Measurements from ENCODE around the gene CERS4. TPM values are rescaled to one million over a fixed set of nuclear protein-coding genes. Genes with fewer than 3 reads are reported as not detected.
A peak's percentile ranks its signal among the peaks of the same experiment; 100 is the strongest.
"Not testable (repeated sequence)": the region's sequence is repeated elsewhere in the genome, so short reads cannot be mapped to it uniquely, and the experiment has no call there.

CERS4 gene
- total RNA-seq, 4 donors from 2014 or later: 18.4 to 34.1 (median 26.6) TPM

DNA sequence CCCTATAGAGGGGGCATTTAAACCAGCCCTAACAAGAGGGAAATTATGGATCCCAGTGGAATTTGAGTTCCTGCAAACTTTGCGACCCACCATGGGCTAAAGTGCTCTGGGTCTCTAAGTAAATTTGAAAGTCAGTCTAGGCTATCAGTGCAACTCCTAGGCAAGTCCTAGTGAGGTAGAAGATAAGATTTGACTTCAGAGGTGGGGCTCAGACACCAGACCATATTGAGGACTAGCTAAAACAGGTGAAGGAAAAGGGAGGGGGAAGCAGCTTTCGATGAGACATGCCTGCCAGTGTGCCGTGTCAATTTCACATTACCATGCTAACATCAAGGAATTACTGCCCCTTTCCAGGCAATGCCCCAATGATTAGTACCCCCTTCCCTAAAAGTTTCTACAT, 60.6 kb downstream of the CERS4 start:
- DNase-seq (ENCODE audit: low spot score): no peak
- TF ChIP-seq, protein P1, sequence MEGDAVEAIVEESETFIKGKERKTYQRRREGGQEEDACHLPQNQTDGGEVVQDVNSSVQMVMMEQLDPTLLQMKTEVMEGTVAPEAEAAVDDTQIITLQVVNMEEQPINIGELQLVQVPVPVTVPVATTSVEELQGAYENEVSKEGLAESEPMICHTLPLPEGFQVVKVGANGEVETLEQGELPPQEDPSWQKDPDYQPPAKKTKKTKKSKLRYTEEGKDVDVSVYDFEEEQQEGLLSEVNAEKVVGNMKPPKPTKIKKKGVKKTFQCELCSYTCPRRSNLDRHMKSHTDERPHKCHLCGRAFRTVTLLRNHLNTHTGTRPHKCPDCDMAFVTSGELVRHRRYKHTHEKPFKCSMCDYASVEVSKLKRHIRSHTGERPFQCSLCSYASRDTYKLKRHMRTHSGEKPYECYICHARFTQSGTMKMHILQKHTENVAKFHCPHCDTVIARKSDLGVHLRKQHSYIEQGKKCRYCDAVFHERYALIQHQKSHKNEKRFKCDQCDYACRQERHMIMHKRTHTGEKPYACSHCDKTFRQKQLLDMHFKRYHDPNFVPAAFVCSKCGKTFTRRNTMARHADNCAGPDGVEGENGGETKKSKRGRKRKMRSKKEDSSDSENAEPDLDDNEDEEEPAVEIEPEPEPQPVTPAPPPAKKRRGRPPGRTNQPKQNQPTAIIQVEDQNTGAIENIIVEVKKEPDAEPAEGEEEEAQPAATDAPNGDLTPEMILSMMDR (IDR thresholded peaks at IDR 0.05): no peak
- no peak for ATAC-seq (ENCODE audit: low FRiP score)

- DNase-seq (ENCODE audit: low spot score); ATAC-seq (ENCODE audit: low FRiP score): not testable (repeated sequence)
Measured at GRCh38 chr19:8276508-8276907, 67.3 kb downstream of the CERS4 start.

GRCh38 chr19:8291337-8291736, 82.2 kb downstream of the CERS4 start:
- not testable (repeated sequence) for DNase-seq (ENCODE audit: low spot score)
- peak; percentile 57 for ATAC-seq (ENCODE audit: low FRiP score)

- DNase-seq (ENCODE audit: low spot score) (peak; percentile 21), ATAC-seq (ENCODE audit: low FRiP score) (peak; percentile 30)
- TF ChIP-seq, protein P1 (IDR thresholded peaks at IDR 0.05): no peak
Measured at GRCh38 chr19:8302357-8302691, 93.2 kb downstream of the CERS4 start.

DNA sequence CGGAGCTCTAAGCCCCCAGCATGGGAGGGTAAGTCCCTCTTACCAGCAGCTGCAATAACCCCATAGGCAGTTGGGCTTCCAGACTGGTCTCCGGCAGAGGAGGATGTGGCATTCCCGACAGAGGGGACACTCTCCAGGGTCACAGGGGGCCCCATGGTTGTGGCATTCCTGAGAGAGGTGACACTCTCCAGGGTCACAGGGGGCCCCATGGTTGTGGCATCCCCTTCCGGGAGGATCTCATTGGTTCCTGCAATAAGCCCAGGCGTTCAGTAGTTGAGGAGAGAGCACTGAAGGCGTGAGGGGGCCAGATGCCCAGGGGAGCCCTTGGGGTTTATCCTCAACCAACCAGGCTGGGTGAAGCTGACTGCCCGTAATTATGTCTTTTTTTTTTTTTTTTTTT, 93.6 kb downstream of the CERS4 start:
- DNase-seq (ENCODE audit: low spot score) (no peak), ATAC-seq (ENCODE audit: low FRiP score) (no peak)
- TF ChIP-seq, protein P1 (IDR thresholded peaks at IDR 0.05): no peak

DNA sequence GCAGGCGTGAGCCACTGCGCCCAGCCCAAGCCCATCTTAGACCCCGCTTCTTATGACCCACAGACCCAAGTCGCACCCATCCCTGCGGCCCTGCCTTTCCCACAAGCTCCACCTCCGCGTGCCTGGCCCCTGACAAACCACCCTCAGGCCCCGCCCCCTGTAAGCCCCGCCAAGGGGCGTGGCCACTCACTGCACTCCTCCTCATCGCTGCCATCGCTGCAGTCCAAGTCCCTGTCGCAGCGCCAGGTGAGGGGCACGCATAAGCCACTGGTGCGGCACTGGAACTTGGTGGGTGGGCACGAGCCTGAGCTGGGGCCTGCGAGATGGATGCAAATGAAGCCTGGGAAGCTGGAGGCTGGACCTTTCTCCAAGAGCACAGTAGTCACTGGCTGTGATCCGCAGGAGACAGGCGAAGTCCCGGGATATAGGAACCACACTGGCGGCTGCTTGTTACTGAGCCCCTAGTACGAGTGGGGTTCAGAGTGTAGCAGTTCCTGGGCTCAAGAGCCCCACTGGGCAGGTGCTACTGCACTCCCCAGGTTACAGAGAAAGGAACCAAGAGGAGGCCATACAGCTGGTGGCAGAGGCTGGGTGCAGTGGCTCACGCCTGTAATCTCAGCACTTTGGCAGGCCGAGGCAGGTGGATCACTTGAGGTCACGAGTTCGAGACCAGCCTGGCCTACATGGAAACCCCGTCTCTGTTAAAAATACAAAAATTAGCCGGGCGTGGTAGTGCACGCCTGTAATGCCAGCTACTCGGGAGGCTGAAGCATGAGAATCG, 95.9 kb downstream of the CERS4 start:
- TF ChIP-seq, protein P1 (IDR thresholded peaks at IDR 0.05): no peak
- ATAC-seq (ENCODE audit: low FRiP score) (no peak), DNase-seq (ENCODE audit: low spot score) (no peak)

- DNase-seq (ENCODE audit: low spot score) (no peak), ATAC-seq (ENCODE audit: low FRiP score) (no peak)
- TF ChIP-seq, protein P1 (IDR thresholded peaks at IDR 0.05): no peak
Measured at GRCh38 chr19:8305798-8306197, 96.6 kb downstream of the CERS4 start.

GRCh38 chr19:8306235-8307054, 97.3 kb downstream of the CERS4 start:
- DNase-seq (ENCODE audit: low spot score): no peak
- TF ChIP-seq, protein P1 (IDR thresholded peaks at IDR 0.05): no peak

More at GRCh38 chr19:8306235-8307054, 97.3 kb downstream of the CERS4 start:
- no peak for ATAC-seq (ENCODE audit: low FRiP score)
